Measurements from ENCODE around the gene MAB21L3. TPM values are rescaled to one million over a fixed set of nuclear protein-coding genes. Genes with fewer than 3 reads are reported as not detected.

MAB21L3 gene
- total RNA-seq, 1 donor from 2014 or later: 0.46 TPM

DNA sequence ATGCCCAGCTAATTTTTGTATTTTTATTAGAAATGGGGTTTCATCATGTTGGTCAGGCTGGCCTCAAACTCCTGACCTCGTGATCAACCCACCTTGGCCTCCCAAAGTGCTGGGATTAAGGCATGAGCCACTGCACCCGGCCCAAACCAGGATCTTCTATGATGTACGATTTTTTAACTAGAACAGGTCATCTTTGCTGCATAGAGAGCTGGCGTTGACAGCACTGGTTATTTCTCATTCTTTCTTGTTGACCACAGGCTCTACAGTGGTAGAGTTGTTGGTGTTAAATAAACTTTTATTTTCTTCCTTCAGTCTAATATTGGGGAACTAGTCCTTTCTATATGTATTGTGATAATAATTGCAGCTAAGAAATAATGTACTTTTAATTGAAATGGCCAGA lies 3.8 kb upstream of the MAB21L3 start:
- TF ChIP-seq, protein P1, sequence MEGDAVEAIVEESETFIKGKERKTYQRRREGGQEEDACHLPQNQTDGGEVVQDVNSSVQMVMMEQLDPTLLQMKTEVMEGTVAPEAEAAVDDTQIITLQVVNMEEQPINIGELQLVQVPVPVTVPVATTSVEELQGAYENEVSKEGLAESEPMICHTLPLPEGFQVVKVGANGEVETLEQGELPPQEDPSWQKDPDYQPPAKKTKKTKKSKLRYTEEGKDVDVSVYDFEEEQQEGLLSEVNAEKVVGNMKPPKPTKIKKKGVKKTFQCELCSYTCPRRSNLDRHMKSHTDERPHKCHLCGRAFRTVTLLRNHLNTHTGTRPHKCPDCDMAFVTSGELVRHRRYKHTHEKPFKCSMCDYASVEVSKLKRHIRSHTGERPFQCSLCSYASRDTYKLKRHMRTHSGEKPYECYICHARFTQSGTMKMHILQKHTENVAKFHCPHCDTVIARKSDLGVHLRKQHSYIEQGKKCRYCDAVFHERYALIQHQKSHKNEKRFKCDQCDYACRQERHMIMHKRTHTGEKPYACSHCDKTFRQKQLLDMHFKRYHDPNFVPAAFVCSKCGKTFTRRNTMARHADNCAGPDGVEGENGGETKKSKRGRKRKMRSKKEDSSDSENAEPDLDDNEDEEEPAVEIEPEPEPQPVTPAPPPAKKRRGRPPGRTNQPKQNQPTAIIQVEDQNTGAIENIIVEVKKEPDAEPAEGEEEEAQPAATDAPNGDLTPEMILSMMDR (IDR thresholded peaks at IDR 0.05): no peak
- Histone ChIP-seq H3K4me3 (no peak overlapping the region), H3K9me3 (no peaks in the 10 kb centered on the region), H3K27ac (no peak overlapping the region), H3K36me3 (no peaks in the 10 kb centered on the region), H3K4me1 (peaks cover 5% of the 10 kb centered on the region), H3K27me3 (no peaks in the 10 kb centered on the region)
- intact Hi-C loops (cut with DNase I): no loop called here
- DNase-seq: no peak
- no peak for ATAC-seq

DNA sequence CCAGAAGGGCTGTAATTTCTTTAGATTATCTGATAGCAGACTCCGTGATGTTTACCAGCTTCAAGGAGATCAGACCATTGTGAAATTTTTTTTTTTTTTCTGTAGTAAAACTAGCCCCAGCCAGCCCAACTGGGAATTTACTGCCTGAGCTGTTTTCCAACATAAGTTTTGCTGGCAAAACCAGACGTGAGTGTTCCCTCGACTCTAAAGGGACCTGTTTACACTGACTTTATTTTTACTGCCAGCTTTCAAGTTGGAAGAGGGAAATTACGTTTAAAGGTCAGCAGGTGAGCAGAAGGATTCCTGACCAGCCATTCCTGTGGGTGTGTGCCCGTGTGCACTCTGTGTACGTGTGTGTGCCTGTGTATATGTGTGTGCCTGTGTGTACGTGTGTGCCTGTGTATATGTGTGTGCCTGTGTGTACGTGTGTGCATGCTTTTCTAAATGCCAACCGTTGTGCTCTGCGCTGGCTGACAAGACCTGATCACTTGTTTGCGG lies 374 bp downstream of the MAB21L3 start:
- TF ChIP-seq, protein P1 (IDR thresholded peaks at IDR 0.05): no peak
- no peak overlapping the region for H3K27ac ChIP-seq
- no peaks in the 10 kb centered on the region for H3K36me3 ChIP-seq
- DNase-seq (no peak), ATAC-seq (peak; percentile 45)
- no peaks in the 10 kb centered on the region for H3K9me3 ChIP-seq
- no peak overlapping the region for H3K4me3 ChIP-seq
- peaks cover 5% of the 10 kb centered on the region for H3K4me1 ChIP-seq
- intact Hi-C loops (cut with DNase I): no loop called here
- H3K27me3 ChIP-seq: no peaks in the 10 kb centered on the region

DNA sequence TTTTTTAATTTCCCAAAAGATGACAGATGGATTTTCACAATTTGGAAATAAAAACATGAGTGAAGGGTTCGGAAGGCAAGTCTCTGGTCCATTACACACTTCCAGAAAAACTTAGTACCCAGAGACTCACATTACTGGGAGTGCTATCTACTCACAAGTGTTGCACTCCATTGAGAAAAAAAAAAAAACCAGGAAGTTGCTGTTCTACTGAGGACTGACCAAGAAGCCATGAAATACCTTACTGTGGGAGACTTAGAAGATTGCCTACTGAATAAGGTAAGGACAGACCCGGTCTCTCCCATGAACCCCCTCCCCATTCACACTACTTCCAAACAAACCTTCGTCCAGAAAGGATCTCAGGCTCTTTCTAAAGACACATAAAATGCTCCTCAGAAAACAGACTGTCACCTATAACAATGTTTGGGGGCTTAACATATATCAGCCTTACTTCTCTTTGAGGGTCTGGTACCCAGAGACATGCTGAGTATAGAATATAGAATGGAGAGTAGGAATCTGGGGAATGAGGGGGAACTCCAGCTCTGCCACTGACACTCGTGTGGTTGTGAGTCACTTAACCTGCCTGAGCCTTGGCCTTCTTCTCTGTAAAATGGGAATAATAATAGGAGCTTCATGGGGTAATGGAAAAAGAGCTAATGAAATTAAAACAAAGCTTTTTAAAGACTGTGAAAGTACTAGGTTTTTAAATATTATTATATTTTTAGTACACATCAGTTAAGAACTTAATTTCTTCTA lies 1.4 kb downstream of the MAB21L3 start:
- H3K27ac ChIP-seq: no peak overlapping the region
- no peak for DNase-seq
- TF ChIP-seq, protein P1 (IDR thresholded peaks at IDR 0.05): no peak

GRCh38 chr1:116113615-116114014 lies 2.4 kb downstream of the MAB21L3 start:
- H3K27ac ChIP-seq: no peak overlapping the region
- ATAC-seq (peak; percentile 38), DNase-seq (no peak)
- intact Hi-C loops (cut with DNase I): no loop called here
- no peaks in the 10 kb centered on the region for H3K27me3 ChIP-seq
- H3K4me3 ChIP-seq: no peak overlapping the region
- TF ChIP-seq, protein P1 (IDR thresholded peaks at IDR 0.05): no peak
- no peaks in the 10 kb centered on the region for H3K36me3 ChIP-seq
- H3K9me3 ChIP-seq: no peaks in the 10 kb centered on the region
- H3K4me1 ChIP-seq: peaks cover 5% of the 10 kb centered on the region

More for the DNA sequence above, 1.4 kb downstream of the MAB21L3 start:
- H3K9me3 ChIP-seq: no peaks in the 10 kb centered on the region
- ATAC-seq: no peak
- H3K36me3 ChIP-seq: no peaks in the 10 kb centered on the region
- no peaks in the 10 kb centered on the region for H3K27me3 ChIP-seq
- intact Hi-C loops (cut with DNase I): no loop called here
- no peak overlapping the region for H3K4me3 ChIP-seq
- H3K4me1 ChIP-seq: peaks cover 5% of the 10 kb centered on the region

DNA sequence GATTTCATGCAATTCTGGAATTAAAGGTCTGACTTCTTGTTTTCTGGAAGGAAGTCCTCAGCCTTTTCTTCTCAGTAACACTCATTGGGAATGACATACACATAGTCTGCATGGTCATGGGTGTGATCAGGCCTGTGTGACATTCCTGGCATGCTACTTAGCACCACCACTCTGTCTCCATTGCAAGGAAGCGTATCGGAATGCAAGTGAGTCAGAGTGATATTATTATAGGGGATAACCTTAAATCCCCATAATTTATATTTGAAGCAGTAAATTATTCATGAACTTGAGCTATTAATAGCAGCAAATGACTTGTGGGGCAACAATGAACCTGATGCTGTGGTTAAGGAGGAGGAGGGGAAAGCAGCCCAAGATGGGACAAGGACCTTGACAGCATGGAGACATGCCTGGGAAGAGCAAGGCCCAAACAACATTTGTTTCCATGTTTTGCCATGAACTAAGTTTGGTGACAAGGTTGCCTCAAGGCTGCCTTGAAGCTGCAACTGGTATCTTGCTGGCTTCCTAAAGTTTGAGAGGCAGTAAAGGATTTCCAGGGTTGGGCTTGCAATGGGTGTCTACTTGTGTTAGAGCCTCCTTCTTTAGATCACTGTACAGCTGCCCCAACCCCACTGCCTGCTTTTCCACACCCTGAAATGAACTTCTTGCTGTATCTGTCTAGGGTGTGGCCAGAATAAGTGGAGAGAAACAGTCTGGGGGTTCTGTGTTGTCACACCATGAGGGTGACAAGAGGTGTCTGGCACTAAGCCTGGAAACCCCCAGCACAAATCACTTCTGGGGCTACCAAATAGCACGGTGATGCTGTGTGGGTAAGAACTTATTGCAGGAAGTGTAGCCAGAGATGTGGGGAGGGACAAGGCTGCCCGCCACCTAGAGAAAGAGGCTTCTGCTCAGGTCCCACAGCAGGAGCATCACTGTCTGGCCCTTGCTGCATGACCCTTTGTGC lies 4.6 kb downstream of the MAB21L3 start:
- peaks cover 4% of the 10 kb centered on the region for H3K4me1 ChIP-seq
- H3K27ac ChIP-seq: no peak overlapping the region
- H3K27me3 ChIP-seq: no peaks in the 10 kb centered on the region
- H3K36me3 ChIP-seq: no peaks in the 10 kb centered on the region
- intact Hi-C loops (cut with DNase I): no loop called here
- peak; percentile 58 for ATAC-seq
- no peak overlapping the region for H3K4me3 ChIP-seq
- H3K9me3 ChIP-seq: no peaks in the 10 kb centered on the region
- TF ChIP-seq, protein P1 (IDR thresholded peaks at IDR 0.05): no peak
- no peak for DNase-seq
